CD4-positive, CD25-positive, alpha-beta regulatory T cell (primary cell): ENCODE measurements around the gene PRR19. TPM values are rescaled to one million over a fixed set of nuclear protein-coding genes. Genes with fewer than 3 reads are reported as not detected.
A peak's percentile ranks its signal among the peaks of the same experiment; 100 is the strongest.

Source experiments
- ATAC-seq, 2 donors: fragments of 150-1000 bp; cut with Tn5 transposase; one replicate each; pipeline ENCODE4 v1.10.0; 2021; ENCODE audit warnings: low read depth in 2 of 2, moderate number of reproducible peaks in 2 of 2, moderate library complexity in 1 of 2
- DNase-seq, 3 donors: peaks; one replicate each; pipeline versions ENCODE4 v3.0.0 to v3.0.0-alpha.2; 2012 to 2022; ENCODE audit warnings: mixed read lengths in 1 of 3
- H3K27ac ChIP-seq: one replicate; pipeline ENCODE4 v1.7.0; 2013; ENCODE audit warnings: mild to moderate bottlenecking, low read length; ENCODE audit not compliant: insufficient read depth, poor library complexity, severe bottlenecking
- H3K27me3 ChIP-seq: one replicate; pipeline ENCODE4 v1.7.0; 2013; ENCODE audit warnings: low read length; ENCODE audit not compliant: control insufficient read depth, insufficient read depth
- H3K36me3 ChIP-seq: one replicate; pipeline ENCODE4 v1.7.0; 2013; ENCODE audit warnings: mild to moderate bottlenecking, low read length, moderate library complexity; ENCODE audit not compliant: control insufficient read depth, insufficient read depth
- H3K4me1 ChIP-seq: 2 replicates; pipeline ENCODE4 v1.7.0; 2013; ENCODE audit warnings: mild to moderate bottlenecking, low read length; ENCODE audit not compliant: insufficient read depth, control insufficient read depth, poor library complexity, severe bottlenecking
- H3K4me3 ChIP-seq: one replicate; pipeline ENCODE4 v1.7.0; 2013; ENCODE audit warnings: low read depth, mild to moderate bottlenecking, low read length, moderate library complexity
- H3K9me3 ChIP-seq, 2 experiments: 1 replicate in 1 of 2; 2 replicates in 1 of 2; pipeline ENCODE4 v1.7.0; 2013; ENCODE audit warnings: low read length in 2 of 2, mild to moderate bottlenecking in 1 of 2, moderate library complexity in 1 of 2; ENCODE audit not compliant: control insufficient read depth in 2 of 2
- H3K27ac Mint-ChIP-seq, 3 donors: one replicate each; pipeline ENCODE4 v1.8.0; 2020 to 2022; ENCODE audit warnings: mild to moderate bottlenecking in 3 of 3, mixed read lengths in 3 of 3, moderate library complexity in 2 of 3
- H3K27me3 Mint-ChIP-seq: one replicate; pipeline ENCODE4 v1.8.0; 2022; ENCODE audit warnings: mild to moderate bottlenecking, mixed read lengths
- H3K36me3 Mint-ChIP-seq: one replicate; pipeline ENCODE4 v1.8.0; 2020; ENCODE audit warnings: mixed read lengths
- H3K4me1 Mint-ChIP-seq, 4 donors: one replicate each; pipeline ENCODE4 v1.8.0; 2020 to 2022; ENCODE audit warnings: mixed read lengths in 4 of 4, mild to moderate bottlenecking in 1 of 4
- H3K4me3 Mint-ChIP-seq, 4 donors: one replicate each; pipeline ENCODE4 v1.8.0; 2020 to 2022; ENCODE audit warnings: mild to moderate bottlenecking in 4 of 4, mixed read lengths in 4 of 4, moderate library complexity in 3 of 4
- H3K9me3 Mint-ChIP-seq, 7 donors: one replicate each; pipeline ENCODE4 v1.8.0; 2020 to 2022; ENCODE audit warnings: mixed read lengths in 7 of 7, mild to moderate bottlenecking in 3 of 7, moderate library complexity in 2 of 7
- polyA plus RNA-seq, 4 donors: library from polyadenylated mRNA; unstranded; fragments of 300-500 nt; fragmentation: Illumina TruSeq; gene quantifications; one replicate each; pipeline ENCODE4 v1.2.3, GENCODE V29; 2021
- total RNA-seq: library from RNA; stranded (reverse); gene quantifications from one replicate; pipeline ENCODE4 v1.2.3, GENCODE V29; 2022

PRR19 gene
- total and polyA plus RNA-seq, 5 donors from 2014 or later, result 0.10 to 0.83 (median 0.21) TPM; not detected in 1

- Mint-ChIP-seq H3K4me3 (peak overlapping the region in 1 of 4 donors; percentile 48), H3K9me3 (no peaks in the 10 kb centered on the region), H3K36me3 (peaks cover 5% of the 10 kb centered on the region), H3K4me1 (peaks cover 0 to 31% (median 19%) of the 10 kb centered on the region in 4 donors), H3K27ac (no peak overlapping the region), H3K27me3 (peaks cover 5% of the 10 kb centered on the region)
- Histone ChIP-seq H3K4me1 (peaks cover 30% of the 10 kb centered on the region), H3K9me3 (no peaks in the 10 kb centered on the region), H3K36me3 (peaks cover 39% of the 10 kb centered on the region), H3K27ac (no peak overlapping the region), H3K4me3 (no peak overlapping the region), H3K27me3 (no peaks in the 10 kb centered on the region)
- DNase-seq, result no peak
- ATAC-seq, result no peak
These were observed 14.7 kb upstream of the PRR19 start for GRCh38 chr19:42287017-42287826.

GRCh38 chr19:42287827-42288107 is 14.2 kb upstream of the PRR19 start:
- DNase-seq (no peak), ATAC-seq (no peak)
- Histone ChIP-seq H3K4me1 (peaks cover 24% of the 10 kb centered on the region), H3K27me3 (no peaks in the 10 kb centered on the region), H3K36me3 (peaks cover 39% of the 10 kb centered on the region), H3K4me3 (no peak overlapping the region), H3K9me3 (no peaks in the 10 kb centered on the region), H3K27ac (no peak overlapping the region)
- peaks cover 5% of the 10 kb centered on the region for H3K36me3 Mint-ChIP-seq
- peaks cover 5% of the 10 kb centered on the region for H3K27me3 Mint-ChIP-seq
- H3K4me1 Mint-ChIP-seq, result peaks cover 0 to 31% (median 16%) of the 10 kb centered on the region in 4 donors
- no peaks in the 10 kb centered on the region for H3K9me3 Mint-ChIP-seq
- no peak overlapping the region for H3K27ac Mint-ChIP-seq
- H3K4me3 Mint-ChIP-seq, result peak overlapping the region in 2 of 4 donors; percentile 13 to 54

- ATAC-seq (no peak), DNase-seq (no peak)
- Histone ChIP-seq H3K9me3 (no peaks in the 10 kb centered on the region), H3K36me3 (peaks cover 43% of the 10 kb centered on the region), H3K4me3 (no peak overlapping the region), H3K4me1 (peaks cover 18% of the 10 kb centered on the region), H3K27ac (no peak overlapping the region), H3K27me3 (no peaks in the 10 kb centered on the region)
- Mint-ChIP-seq H3K27ac (no peak overlapping the region), H3K36me3 (peaks cover 5% of the 10 kb centered on the region), H3K9me3 (no peaks in the 10 kb centered on the region), H3K4me1 (peaks cover 0 to 33% (median 16%) of the 10 kb centered on the region in 4 donors), H3K27me3 (peaks cover 5% of the 10 kb centered on the region), H3K4me3 (peak overlapping the region in 1 of 4 donors; percentile 54)
These were observed 13.5 kb upstream of the PRR19 start for GRCh38 chr19:42288387-42288786.

- Mint-ChIP-seq H3K4me1 (peaks cover 0 to 34% (median 16%) of the 10 kb centered on the region in 4 donors), H3K27me3 (peaks cover 5% of the 10 kb centered on the region), H3K4me3 (peak overlapping the region in 1 of 4 donors; percentile 27), H3K36me3 (peaks cover 5% of the 10 kb centered on the region), H3K27ac (no peak overlapping the region), H3K9me3 (no peaks in the 10 kb centered on the region)
- ATAC-seq (no peak), DNase-seq (no peak)
- Histone ChIP-seq H3K4me1 (peaks cover 17% of the 10 kb centered on the region), H3K4me3 (no peak overlapping the region), H3K27ac (no peak overlapping the region), H3K27me3 (no peaks in the 10 kb centered on the region), H3K36me3 (peaks cover 49% of the 10 kb centered on the region), H3K9me3 (no peaks in the 10 kb centered on the region)
These were observed 12.9 kb upstream of the PRR19 start for GRCh38 chr19:42288881-42289555.

- no peaks in the 10 kb centered on the region for H3K9me3 ChIP-seq
- Mint-ChIP-seq H3K36me3 (peaks cover 5% of the 10 kb centered on the region), H3K4me3 (no peak overlapping the region), H3K27me3 (peaks cover 5% of the 10 kb centered on the region), H3K9me3 (no peaks in the 10 kb centered on the region), H3K4me1 (peaks cover 0 to 34% (median 15%) of the 10 kb centered on the region in 4 donors), H3K27ac (no peak overlapping the region)
- DNase-seq (no peak), ATAC-seq (no peak)
- no peak overlapping the region for H3K4me3 ChIP-seq
- peaks cover 54% of the 10 kb centered on the region for H3K36me3 ChIP-seq
- no peak overlapping the region for H3K27ac ChIP-seq
- H3K4me1 ChIP-seq, result peaks cover 15% of the 10 kb centered on the region
- no peaks in the 10 kb centered on the region for H3K27me3 ChIP-seq
These were observed 12.3 kb upstream of the PRR19 start for GRCh38 chr19:42289556-42290041.

- Mint-ChIP-seq H3K4me1 (peaks cover 0 to 29% (median 10%) of the 10 kb centered on the region in 4 donors), H3K9me3 (no peaks in the 10 kb centered on the region), H3K27me3 (no peaks in the 10 kb centered on the region), H3K4me3 (no peak overlapping the region), H3K27ac (no peak overlapping the region), H3K36me3 (peaks cover 5% of the 10 kb centered on the region)
- Histone ChIP-seq H3K27me3 (no peaks in the 10 kb centered on the region), H3K4me3 (no peak overlapping the region), H3K27ac (no peak overlapping the region), H3K36me3 (peaks cover 54% of the 10 kb centered on the region), H3K4me1 (peaks cover 10% of the 10 kb centered on the region), H3K9me3 (no peaks in the 10 kb centered on the region)
- ATAC-seq (no peak), DNase-seq (no peak)
These were observed 11.8 kb upstream of the PRR19 start for GRCh38 chr19:42290136-42290522.

- H3K36me3 ChIP-seq, result peaks cover 54% of the 10 kb centered on the region
These were observed 11.2 kb upstream of the PRR19 start for GRCh38 chr19:42290523-42291434.

More at GRCh38 chr19:42290523-42291434, 11.2 kb upstream of the PRR19 start:
- no peaks in the 10 kb centered on the region for H3K9me3 Mint-ChIP-seq
- H3K4me1 Mint-ChIP-seq, result peaks cover 0 to 24% (median 8%) of the 10 kb centered on the region in 4 donors
- ATAC-seq (peak; percentile 70 to 78), DNase-seq (peak; percentile 54 to 60 (median 55))
- no peaks in the 10 kb centered on the region for H3K27me3 ChIP-seq
- no peak overlapping the region for H3K27ac Mint-ChIP-seq
- H3K27me3 Mint-ChIP-seq, result no peaks in the 10 kb centered on the region
- no peaks in the 10 kb centered on the region for H3K9me3 ChIP-seq
- no peak overlapping the region for H3K4me3 Mint-ChIP-seq
- no peak overlapping the region for H3K27ac ChIP-seq
- no peak overlapping the region for H3K4me3 ChIP-seq
- peaks cover 5% of the 10 kb centered on the region for H3K36me3 Mint-ChIP-seq
- H3K4me1 ChIP-seq, result peaks cover 4% of the 10 kb centered on the region
